Measurements from ENCODE around the gene TNNC1.
A peak's percentile ranks its signal among the peaks of the same experiment; 100 is the strongest.

Gene TNNC1

DNA sequence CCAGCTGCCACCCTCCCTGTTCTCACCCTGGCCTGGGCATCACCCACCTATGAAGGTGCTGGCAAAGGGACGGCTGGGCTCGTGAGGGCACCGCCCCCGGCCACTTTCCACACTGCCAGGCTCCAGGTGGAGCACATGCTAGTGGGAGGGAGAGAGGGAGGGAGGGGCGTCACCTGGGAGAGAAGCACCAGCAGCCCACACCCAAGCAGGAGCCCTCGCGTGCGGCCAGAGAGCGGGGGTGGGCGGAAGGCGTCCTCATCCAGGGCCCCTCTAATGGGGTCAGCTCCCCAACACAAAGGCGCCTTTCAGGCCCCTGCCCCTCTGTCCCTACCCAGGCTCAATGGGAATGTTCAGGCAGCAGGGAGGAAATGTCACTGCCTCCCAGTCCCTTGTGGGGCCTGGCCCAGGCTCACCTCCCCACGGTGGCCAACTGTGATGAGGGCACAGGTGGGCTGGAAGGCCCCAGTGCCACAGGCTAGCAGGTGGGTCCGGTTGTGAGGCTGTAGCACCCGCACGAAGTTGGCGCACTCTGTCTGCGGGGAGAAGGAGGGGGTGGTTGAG is 12.0 kb downstream of the TNNC1 start:
- no peak for DNase-seq

DNA sequence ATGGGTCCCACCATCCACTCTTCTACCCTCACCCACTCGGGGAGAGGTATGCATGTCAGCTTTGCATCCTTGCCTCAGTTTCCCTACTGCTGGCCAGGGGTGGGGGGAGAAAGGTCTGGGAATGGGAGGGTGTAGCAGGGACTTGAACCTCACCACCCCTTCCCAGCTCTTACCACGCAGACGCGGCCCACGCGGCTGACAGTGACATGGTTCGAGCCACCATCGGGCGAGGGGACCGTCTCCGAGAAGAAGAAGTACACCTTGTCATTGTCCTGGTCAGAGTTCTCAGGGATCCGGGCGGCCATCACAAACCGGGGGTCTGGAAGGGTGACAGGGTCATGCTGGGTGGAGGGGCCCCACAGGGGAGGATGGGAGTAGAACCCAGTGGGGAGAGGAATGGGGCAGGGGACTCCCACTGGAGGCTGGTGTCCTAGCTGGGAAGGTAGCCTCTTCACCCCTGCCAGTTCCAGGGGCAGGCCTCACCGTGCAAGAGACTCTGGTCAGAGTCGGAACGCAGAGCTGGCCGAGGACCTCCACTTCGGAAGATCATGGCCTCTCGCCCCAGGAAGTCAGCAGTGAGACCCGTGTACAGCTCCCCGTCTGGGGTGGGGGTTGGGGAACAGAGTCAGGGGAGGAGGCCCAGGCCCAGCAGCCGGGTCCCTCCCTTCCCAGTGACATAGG is 12.6 kb downstream of the TNNC1 start:
- DNase-seq = no peak

DNA sequence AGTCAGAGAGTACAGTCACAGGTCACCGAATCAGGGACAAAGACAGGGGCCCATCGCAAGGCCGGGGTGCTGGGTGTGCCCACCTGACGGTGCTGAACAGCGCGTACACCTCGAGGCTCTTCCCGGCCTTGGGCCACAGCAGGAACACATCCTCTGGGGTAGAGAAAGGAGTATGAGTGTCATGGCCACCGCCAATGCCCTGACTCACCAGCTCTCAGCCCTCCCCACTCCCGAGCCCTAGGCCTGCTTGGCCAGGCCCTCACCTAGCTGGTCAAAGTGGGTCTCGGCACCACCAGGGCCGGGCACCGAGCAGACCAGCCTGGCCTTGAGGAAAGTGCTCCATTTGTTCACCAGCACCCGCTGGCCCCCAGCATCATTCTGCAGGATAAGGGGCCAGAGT is 13.2 kb downstream of the TNNC1 start:
- no peak for DNase-seq

DNA sequence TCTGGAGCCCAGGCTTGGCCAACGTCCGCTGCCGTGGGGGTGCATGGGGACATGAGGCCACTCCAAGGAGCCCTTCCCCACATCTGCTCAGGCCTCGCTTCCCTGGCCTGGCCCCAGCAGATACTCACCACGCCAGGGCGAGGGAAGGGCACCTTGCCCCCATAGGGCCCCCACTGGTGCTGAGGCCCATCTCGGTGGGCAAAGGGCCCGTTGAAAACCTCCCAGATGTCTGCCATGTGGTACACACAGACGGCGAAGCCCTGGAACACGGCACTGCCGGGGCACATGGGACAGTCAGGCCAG is 13.6 kb downstream of the TNNC1 start:
- DNase-seq = no peak

DNA sequence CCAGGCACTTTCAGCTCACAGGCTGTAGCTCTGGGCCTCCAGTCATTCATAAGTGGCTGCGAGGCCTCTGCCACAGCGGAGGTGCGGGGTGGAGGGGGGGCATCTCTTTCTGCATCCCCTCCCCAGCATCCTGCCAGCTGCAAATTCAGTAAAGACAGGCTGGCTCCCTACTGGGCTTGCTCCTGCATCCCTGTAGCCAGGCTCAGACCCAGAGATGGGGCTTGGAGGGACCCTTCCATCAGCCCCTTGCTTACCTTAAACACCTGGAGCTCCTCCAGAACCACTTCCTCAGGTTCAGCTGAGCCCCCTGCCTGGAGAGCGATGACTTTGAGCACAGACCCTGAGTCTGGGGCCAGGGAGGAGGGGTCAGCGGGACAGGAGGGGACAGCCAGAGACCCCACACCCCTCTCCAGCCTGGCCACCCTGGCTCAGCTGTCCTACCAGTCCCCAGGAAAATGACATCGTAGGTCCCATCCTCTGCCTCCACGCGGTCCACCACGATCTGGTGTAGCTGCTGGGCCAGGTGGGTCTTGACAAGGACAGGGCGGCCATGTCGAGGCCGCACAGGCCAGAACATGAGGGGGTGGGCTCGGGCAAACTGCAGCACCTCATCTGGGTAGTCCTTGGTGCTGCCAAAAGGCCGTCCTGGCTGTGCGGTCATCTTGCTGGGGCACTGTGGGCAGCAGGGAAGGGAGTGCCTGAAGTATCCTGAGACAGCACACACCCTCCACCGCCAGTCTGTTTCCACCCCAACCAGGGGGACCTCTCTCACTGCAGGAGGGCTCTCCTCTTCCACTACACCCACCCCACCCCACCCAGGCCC is 14.2 kb downstream of the TNNC1 start:
- no peak for DNase-seq

DNA sequence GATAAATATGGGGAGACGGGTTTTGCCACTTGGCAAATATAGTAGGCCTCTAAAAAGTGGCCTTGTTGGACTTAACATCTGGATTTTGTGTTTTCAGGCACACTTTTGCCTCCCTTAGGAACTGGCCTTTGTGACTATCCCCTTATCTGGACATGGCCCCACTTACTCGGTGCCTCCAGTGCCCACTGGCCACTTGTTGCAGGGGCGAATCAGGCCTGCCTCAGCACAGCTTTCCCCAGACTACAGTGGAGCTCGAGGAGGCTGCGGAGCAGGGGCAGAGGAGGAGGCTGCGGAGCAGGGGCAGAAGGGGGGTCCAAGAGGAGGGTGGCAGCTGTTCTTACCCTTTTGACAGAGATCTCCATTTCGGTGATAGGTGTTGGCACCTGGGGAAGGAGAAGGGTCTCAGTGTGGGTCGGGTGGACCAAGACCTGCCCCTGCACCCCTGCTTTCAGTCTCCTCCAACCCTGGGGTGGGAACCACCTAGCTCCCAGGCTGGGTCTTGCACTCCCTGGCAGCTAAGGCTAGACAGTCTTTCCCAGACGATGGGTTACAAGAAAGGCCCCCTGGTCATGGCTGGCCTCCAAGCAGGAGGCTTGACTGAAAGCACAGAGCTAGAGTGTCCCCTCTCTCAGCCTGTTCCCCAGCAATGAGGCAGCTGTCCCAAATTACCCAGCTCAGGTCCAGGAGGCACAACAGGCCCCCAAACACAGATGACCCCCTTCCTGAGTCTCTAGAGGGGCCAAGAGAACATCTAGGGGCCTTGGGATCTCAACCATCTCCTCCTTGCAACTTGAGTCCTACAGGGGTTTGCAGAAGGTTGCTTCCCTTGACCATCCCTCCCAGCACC is 15.0 kb downstream of the TNNC1 start:
- DNase-seq = no peak

DNA sequence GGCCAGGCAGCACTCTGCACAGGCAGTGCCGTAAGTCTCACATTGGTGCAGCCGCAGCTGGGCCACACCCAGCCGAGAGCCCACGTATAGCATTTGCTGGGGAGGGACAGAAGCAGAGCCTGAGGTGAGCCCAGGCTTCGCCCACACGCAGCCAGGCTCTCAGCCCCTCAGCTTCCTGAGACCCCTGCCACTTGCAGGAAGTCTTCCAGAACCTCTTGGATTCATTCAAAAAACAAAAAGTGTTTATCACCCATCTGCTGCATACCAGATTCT is 15.8 kb downstream of the TNNC1 start:
- DNase-seq = no peak

DNA sequence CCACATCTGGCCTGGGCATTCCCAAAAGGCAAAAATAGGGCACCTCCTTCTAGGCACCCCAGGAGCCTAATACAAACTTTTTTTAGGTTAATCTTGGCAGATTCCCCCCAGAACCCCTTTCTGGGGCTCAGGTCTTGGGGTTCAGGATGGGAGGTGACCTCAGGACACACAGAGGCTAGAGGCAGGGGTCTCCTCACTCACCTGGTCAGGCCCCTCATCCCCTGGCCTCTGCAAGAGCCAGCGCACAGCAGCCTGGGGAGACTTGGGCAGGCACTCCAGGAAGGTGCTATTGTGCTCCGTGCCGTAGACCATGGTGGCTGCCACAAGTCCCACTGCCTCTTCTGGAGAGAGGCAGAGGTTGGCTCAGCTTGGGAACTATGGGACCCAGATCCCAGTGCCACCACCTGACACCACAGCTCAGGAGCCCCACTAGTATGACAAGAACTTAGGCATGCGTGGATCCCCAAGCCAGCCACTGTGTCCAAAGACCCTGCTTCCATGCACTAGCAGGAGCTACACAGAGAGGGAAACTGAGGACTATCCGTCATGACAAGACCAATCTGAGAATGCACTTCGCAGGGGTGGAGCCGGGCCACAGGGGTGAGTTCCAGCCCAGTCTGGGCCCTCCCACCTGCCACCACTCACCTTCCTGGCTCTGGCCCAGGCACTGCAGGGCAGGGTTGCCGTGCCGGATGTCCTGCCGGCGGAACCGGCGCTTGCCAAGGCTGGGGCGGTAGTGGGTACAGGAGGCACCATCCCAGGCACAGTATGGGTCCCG is 16.3 kb downstream of the TNNC1 start:
- no peak for DNase-seq

DNA sequence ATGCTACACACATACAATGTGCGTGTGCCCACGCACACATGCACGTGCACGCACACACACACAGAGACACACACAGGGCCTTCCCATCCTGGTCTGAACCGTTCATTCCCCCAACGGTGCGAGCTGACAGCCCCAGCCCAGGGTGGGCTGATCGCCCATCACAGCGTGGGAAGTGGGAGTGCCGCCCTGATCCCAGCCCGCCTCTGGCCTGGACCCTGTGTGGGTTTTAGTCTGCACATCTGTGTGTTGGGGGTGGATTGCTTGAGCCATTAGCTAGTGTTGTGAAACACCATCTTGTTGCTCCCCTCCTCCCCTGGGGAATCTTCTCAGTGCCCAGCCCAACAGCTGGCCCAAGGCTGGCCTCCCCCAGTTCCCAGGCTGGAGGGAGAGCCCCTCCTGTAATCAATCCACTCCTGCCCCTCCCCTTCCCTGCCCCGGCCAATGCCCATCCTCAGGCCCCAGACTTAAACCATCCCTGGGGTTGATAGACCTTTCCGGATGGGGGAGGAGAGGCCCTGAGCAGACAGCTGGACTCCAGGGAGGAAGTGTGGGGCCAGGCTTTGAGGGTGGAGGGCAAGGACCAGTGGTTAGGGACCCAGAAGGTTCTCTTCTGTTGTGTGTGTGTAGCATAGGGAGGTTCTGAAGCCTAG is 17.2 kb downstream of the TNNC1 start:
- DNase-seq = peak; percentile 79

DNA sequence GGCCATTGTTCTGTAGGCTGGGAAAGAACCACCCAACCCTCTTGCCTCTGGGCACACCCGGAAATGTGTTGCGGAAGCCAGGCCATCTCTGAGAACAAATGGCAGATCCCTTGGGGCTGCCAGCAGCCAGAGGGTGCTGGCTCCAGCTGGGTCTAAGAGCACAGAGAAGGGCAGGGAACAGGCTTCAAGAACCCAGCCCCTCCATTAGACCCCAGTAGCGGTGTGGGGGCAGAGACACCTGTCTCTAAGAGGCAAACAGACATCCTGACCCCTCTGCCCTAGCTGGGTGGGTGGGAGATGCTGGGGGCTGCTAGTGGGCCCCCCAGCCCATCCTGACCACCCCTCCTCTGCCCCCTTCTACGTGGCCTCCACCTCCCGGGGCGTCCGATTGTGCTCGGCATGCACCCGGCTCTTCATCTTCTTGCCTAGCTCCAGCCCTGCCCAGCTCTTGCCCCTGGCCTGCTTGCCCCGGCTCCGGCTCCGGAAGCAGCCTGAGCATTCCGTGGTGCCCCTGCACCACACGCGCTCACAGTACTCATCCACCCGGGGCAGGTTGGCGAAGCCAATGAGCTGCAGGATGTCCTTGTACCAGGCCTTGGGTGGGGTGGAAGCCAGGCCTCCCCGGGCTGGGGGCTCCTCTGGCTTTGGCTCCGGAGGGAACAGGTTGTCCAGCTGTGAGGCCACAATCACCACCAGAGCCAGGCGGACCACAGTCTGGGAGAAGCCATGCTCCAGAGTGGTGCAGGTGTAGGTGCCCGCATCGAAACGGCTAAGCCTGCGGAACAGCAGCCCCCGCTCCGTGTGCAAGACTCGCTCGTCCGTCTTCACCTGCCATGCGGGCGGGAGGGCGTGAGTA is 18.4 kb downstream of the TNNC1 start:
- peak; percentile 15 for DNase-seq

DNA sequence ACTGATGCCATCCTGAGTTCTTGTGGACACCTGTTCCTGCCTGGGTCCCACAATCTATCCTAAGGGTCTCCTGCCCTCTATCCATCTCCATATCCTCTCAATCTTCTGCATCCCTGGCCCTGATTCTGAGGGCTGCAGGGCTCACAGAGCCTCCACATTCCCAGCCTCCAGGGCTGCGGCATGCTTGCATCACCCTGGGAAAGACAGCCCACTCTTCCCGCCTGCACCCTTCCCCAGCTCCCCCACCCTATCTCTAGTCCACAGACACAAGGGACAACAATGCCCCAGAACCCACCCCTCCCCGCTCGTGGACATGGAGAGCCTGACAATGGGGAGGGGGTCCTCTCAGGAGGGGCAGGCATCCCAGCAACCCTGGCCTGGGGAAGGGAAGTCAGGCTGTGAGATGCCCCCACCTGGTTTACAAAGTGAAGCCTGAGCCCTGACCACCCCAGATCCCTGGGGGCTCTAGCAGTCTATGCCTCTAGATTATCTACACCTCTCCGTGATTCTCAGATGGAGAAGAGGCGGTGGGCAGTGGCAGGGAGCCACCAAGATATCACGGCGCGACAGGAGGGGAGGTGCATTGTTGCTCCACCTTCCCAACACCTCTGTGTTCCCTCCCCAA is 19.2 kb downstream of the TNNC1 start:
- DNase-seq = no peak

DNA sequence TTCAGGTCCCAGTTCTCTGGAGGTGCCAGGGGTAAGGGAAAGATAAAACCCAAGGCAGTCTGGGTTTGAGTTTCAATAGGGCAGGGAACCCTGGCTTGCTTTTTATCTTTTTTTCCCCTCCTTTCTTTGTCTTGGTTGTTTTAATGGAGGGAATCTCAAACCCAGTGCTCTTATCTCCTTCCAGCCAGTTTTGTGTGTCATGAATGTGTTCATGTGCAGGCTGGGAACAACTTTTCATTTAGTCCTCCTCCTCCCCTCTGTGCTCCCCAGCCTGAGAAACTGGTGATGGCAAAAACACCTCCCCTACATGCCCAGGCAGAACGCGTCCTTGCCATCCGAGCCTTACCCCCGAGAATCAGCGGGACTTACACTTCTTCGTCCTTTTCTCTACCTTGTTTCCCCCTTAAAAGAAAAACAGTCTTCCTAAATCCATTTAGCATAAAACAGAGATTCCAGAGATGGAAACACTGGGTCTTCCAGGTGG is 19.8 kb downstream of the TNNC1 start:
- no peak for DNase-seq

DNA sequence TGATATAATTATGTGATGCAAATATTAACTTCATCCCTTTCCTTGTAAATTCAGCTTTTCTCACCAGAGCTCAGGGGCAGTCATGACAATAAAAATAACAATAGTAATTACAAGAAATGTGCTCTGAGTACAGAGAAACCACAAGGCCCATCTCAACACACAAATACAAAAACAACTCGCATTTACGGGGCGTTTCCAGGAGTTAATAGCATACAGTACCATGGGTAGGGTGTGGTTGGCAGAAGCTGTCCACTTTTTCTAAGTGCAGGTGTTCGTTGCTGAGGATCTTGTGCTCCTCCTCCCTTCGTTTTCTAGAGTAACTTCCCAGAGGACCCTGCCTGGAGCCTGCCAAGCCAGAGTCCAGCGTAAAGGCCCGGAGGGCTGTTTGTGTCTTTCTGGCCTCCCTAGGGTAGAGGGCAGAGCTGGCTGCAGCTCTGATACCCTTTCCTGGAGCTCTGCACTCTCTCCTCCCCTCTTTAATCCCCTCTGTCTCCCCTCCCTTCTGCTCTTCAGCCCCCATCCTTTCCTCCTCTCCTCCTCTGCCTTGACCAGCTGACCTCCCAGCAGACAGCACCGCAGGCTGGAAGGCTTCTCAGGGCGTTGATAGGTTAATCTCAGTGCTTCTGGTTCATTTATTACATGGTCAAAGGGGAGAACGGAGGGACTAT is 20.4 kb downstream of the TNNC1 start:
- peak; percentile 18 for DNase-seq

DNA sequence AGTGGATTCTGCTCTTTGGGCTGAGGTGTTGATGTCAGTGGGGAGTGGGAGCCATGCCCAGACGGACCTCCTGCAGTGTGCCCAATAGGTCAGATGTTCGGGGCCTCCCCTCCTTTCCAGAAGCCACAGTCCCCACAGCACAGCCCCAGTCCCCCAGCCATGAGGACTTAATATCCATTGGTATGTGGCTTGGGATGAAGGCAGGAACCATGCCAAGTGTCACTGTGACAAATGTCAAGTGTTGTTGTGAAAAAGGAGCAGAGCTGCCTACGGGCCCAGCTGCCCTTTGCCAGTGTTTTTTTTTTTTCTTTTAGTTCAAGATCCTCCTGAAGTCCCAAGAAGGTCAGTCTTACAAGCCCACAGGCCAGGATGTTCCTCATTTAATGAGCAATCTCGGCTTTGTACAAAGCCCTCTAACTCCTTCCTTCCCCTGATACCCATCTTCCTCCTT is 21.1 kb downstream of the TNNC1 start:
- peak; percentile 31 for DNase-seq

DNA sequence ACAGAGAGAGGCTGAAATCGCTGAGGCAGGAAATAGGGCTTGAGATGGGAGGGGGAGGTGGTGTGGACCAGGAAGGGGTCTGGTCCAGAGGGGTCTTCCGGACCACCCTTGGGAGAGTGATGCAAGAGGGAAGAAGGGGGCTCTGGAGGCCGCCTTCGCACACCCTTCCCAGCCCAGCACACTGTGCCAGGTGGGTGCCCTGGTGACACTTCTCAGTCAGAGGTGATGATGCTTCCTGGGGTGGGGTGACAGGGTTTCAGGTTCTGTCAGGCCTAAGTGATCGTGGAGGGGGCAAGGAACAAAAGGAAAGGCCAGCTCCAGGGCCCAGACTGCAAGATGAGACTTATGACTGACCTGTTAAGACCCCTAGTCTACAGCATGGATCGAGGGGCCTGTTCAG is 21.6 kb downstream of the TNNC1 start:
- DNase-seq = no peak

DNA sequence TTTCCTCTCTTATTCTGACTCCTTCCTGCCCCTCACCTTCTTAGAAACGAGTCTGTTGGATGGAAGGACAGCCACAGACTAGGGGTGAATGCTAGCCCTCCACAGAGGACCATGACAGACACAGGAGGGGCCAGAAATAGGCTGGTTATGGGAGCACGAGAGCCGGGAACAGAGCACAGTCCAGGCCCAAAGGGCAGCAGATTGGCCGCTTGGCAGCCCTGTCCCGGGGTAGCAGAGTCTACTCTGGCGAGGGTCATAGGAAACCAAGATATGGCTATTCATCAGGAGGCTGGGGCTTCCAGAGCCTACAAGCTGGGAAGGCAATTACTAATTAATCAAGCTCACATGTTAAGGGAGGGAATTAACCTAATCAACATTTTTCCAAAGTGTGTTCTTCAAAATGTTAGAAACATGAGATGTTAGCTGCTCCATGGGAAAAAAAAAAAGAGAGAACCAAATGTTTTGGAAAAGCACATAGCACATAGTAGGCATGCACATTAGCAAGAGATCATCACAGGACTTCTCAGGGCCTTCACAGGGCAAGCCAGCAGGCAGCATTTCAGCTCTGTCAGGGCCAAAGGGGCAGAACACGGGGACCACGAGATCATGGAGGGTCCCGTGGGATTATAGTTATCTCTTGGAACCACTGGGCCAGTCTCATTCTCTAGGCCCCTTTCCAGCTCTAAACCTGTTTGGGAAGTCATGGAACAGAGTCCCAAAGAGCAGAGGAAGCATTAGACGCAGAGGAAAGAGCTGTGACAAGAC is 22.2 kb downstream of the TNNC1 start:
- no peak for DNase-seq

DNA sequence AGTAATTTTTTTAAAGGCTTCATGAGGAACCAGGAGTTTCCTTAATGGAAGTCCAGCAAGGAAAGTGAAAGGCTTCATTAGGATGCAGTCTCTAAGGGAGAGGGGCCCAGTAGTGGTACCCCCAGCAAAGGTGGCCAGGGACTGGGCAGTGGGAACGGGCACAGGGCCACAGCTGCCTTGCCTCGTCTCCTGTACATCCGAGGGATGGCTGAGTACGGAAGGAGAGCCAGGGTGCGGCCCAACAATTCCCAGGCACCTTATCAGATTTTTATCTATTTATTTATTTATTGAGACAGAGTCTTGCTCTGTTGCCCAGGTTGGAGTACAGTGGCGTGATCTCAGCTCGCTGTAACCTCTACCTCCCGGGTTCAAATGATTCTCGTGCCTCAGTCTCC is 23.4 kb downstream of the TNNC1 start:
- DNase-seq = no peak

DNA sequence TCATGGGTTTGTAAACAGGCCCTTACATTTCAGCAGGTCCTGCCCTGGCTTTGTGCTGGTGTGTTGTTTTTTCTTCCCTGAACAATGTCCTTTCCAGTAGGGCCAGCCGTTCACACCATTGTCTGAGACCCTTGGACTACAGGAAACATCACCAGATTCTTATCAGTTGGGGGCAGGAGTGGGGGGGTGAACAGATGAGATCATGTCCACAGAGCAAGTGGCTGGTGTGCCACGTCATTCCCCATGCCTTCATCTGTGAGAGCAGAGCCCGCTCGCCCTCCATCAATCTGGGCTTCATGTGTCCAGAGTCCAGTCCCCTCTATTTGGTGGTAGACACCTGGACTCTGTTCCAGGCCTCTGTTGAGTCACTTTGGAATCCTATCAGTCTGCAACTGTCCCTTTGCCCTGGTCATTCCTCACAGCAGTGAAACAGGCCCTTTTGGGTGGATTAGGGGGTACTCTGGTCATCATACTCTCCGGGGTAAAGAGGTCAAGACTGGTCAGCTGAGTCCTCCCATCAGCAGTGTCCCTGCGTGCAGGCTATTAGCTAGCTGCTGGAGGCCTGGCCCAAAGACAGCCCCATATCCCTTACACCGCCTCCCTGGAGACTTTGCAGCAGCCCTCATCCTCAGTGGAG is 23.9 kb downstream of the TNNC1 start:
- peak; percentile 25 for DNase-seq

DNA sequence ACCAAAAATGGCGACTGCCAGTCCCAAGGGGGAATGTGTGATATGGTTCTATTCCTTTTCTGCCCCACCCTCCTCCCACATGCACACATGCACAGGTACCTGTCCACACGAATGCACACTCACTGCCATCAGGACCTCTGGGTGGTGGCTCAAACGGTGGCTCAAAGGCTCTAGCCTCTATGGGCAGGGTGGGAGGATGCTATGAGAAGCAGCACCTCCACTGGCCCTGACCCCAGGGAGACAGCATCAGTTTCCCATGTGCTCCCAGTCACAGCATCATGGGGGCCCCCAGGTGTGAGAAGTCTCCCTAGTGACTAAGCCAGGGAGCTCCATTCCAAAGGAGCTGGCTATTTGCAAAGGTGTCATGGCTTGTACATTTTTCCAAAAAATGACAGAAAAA is 24.8 kb downstream of the TNNC1 start:
- peak; percentile 16 for DNase-seq
